A549 (cell line): Measurements from ENCODE around the gene ZNF33B. TPM values are rescaled to one million over a fixed set of nuclear protein-coding genes. Genes with fewer than 3 reads are reported as not detected.

Source experiments
- ATAC-seq, 2 experiments: fragments of 200-7000 bp in 1 of 2; fragments of >200 bp in 1 of 2; cut with Nextera tagmentation in 1 of 2; cut with Tn5 transposase in 1 of 2; 3 replicates each; pipeline versions ENCODE4 v1.8.0 to v1.9.1; 2018 to 2020; ENCODE audit warnings: mild to moderate bottlenecking in 1 of 2, moderate library complexity in 1 of 2
- CTCF ChIA-PET: fragments of 300-600 bp; sonication (Branson Sonifier 250); formaldehyde crosslinking; extraction: SDS; loops from one replicate; lab custom pipeline; 2021; ENCODE audit warnings: antibody characterized with exemption, inconsistent platforms; lab: Yijun Ruan, JAX
- POLR2A ChIA-PET: fragments of 350-600 bp; formaldehyde crosslinking; extraction: SDS; loops from one replicate; lab custom pipeline; 2021; ENCODE audit warnings: antibody characterized with exemption, inconsistent platforms; lab: Yijun Ruan, JAX
- DNase-seq, 2 experiments: peaks; one replicate each; pipeline versions ENCODE4 v3.0.0 to v3.0.0-alpha.2; 2011 to 2016; ENCODE audit warnings: low read depth in 1 of 2, low spot score in 1 of 2
- FAIRE-seq: peaks from 2 replicates; lab custom pipeline; 2011; peaks lifted over from hg19 to GRCh38; lab: Jason Lieb, UNC
- H3K27ac ChIP-seq, 2 experiments: fragments of >200 bp; sonication (Bioruptor Twin); formaldehyde crosslinking; 3 replicates each; pipeline ENCODE4 v1.5.1; 2016 to 2017
- H3K4me1 ChIP-seq: fragments of >200 bp; sonication (Bioruptor Twin); formaldehyde crosslinking; 3 replicates; pipeline ENCODE4 v1.6.1; 2016
- H3K4me2 ChIP-seq: fragments of >200 bp; sonication (Bioruptor Twin); formaldehyde crosslinking; 3 replicates; pipeline ENCODE4 v1.6.1; 2016
- H3K4me3 ChIP-seq: fragments of >200 bp; sonication (Bioruptor Twin); formaldehyde crosslinking; 3 replicates; pipeline ENCODE4 v1.5.1; 2016
- H3K9me3 ChIP-seq: fragments of >200 bp; sonication (Bioruptor Twin); formaldehyde crosslinking; 3 replicates; pipeline ENCODE4 v1.6.1; 2016
- BCL3 ChIP-seq: fragments of >200 bp; sonication (Bioruptor Twin); formaldehyde crosslinking; IDR thresholded peaks from 3 replicates; pipeline ENCODE4 v1.6.1; 2016
- CBX2 ChIP-seq: fragments of 200-600 bp; sonication (generic); IDR thresholded peaks from 2 replicates; pipeline ENCODE4 v1.6.1; 2016; ENCODE audit warnings: low read depth, mild to moderate bottlenecking, borderline replicate concordance
- CHD2 ChIP-seq: fragments of 150-350 bp; IDR thresholded peaks from 2 replicates; pipeline ENCODE4 v1.6.1; 2014; ENCODE audit warnings: low read length; ENCODE audit not compliant: partially characterized antibody
- EHMT2 ChIP-seq: fragments of 200-600 bp; sonication (generic); IDR thresholded peaks from 2 replicates; pipeline ENCODE4 v1.6.1; 2016; ENCODE audit warnings: antibody characterized with exemption, low read depth, mild to moderate bottlenecking, moderate library complexity
- EP300 ChIP-seq, 2 experiments: fragments of >200 bp; sonication (Bioruptor Twin); formaldehyde crosslinking; IDR thresholded peaks; 2 replicates in 1 of 2; 3 replicates in 1 of 2; pipeline ENCODE4 v1.6.1; 2016 to 2017
- FOSB ChIP-seq: fragments of 250-450 bp; sonication (Bioruptor Pico); IDR thresholded peaks from 2 replicates; pipeline ENCODE4 v1.5.0; 2020; ENCODE audit warnings: mild to moderate bottlenecking, moderate library complexity
- FOSL2 ChIP-seq, 2 experiments: fragments of 450-650 bp in 1 of 2; fragments of >200 bp in 1 of 2; sonication (Bioruptor Twin) in 1 of 2; formaldehyde crosslinking; IDR thresholded peaks; 2 replicates each; pipeline versions ENCODE4 v1.5.0 to v1.6.1; 2016 to 2020; ENCODE audit warnings: mild to moderate bottlenecking in 1 of 2, moderate library complexity in 1 of 2
- FOXS1 ChIP-seq: fragments of 250-450 bp; sonication (Bioruptor Pico); IDR thresholded peaks from 2 replicates; pipeline ENCODE4 v1.5.0; 2020; ENCODE audit warnings: mild to moderate bottlenecking, moderate library complexity
- HEYL ChIP-seq: fragments of 250-450 bp; sonication (Bioruptor Pico); IDR thresholded peaks from 2 replicates; pipeline ENCODE4 v1.8.0; 2021; ENCODE audit warnings: mild to moderate bottlenecking, moderate library complexity
- HMGXB4 ChIP-seq: fragments of 250-450 bp; sonication (Bioruptor Pico); IDR thresholded peaks from 2 replicates; pipeline ENCODE4 v1.5.0; 2021; ENCODE audit warnings: mild to moderate bottlenecking, moderate library complexity, borderline replicate concordance
- JUNB ChIP-seq: fragments of >200 bp; sonication (Bioruptor Twin); formaldehyde crosslinking; IDR thresholded peaks from 2 replicates; pipeline ENCODE4 v1.6.1; 2016
- MAZ ChIP-seq: fragments of 150-350 bp; IDR thresholded peaks from 2 replicates; pipeline ENCODE4 v1.6.1; 2014; ENCODE audit warnings: antibody characterized with exemption, low read depth, low read length, borderline replicate concordance
- NPAS2 ChIP-seq: fragments of 250-450 bp; sonication (Bioruptor Pico); IDR thresholded peaks from 2 replicates; pipeline ENCODE4 v1.8.0; 2022; ENCODE audit warnings: mild to moderate bottlenecking, moderate library complexity, borderline replicate concordance
- RCOR1 ChIP-seq: fragments of 150-350 bp; IDR thresholded peaks from 2 replicates; pipeline ENCODE4 v1.6.1; 2014; ENCODE audit warnings: antibody characterized with exemption, low read length, low read depth
- SREBF2 ChIP-seq: fragments of 450-650 bp; IDR thresholded peaks from 2 replicates; pipeline ENCODE4 v1.6.1; 2014; ENCODE audit warnings: mild to moderate bottlenecking, moderate library complexity
- TFCP2L1 ChIP-seq: fragments of 250-450 bp; sonication (Bioruptor Pico); IDR thresholded peaks from 2 replicates; pipeline ENCODE4 v1.5.0; 2021; ENCODE audit warnings: mild to moderate bottlenecking
- TP53 ChIP-seq: fragments of 250-450 bp; sonication (Bioruptor Pico); IDR thresholded peaks from 2 replicates; pipeline ENCODE4 v1.5.0; 2021; ENCODE audit warnings: mild to moderate bottlenecking, moderate library complexity
- ZC3H11A ChIP-seq: fragments of 450-650 bp; IDR thresholded peaks from 2 replicates; pipeline ENCODE4 v1.6.1; 2014; ENCODE audit warnings: antibody characterized with exemption, mild to moderate bottlenecking
- ZNF302 ChIP-seq: fragments of 250-450 bp; sonication (Bioruptor Pico); IDR thresholded peaks from 2 replicates; pipeline ENCODE4 v1.9.0; 2021; ENCODE audit warnings: inconsistent platforms, mild to moderate bottlenecking, moderate library complexity
- WGBS: methylation state at CpG from one replicate; pipeline ENCODE4 v1.1.6; 2017; ENCODE audit errors: missing lambda C conversion rate; 5-methylcytosine and 5-hydroxymethylcytosine counted together
- polyA plus RNA-seq, 4 experiments: library from polyadenylated mRNA; depleted of rRNA in 3 of 4; stranded (reverse); fragments of >200 nt; fragmentation: RNase III in 1 of 4; extraction: RNeasy Plus Mini Kit Qiagen cat#74134 plus additional on column Dnase treatment in 1 of 4; gene quantifications; 2 replicates in 3 of 4; 3 replicates in 1 of 4; pipeline ENCODE4 v1.2.3, GENCODE V29; 2011 to 2017
- TF ChIP-seq, protein P1 (sequence below): fragments of 200-600 bp; sonication (generic); IDR thresholded peaks from 2 replicates; pipeline ENCODE4 v1.6.1; 2016; ENCODE audit warnings: antibody characterized with exemption, mild to moderate bottlenecking, moderate library complexity
- TF ChIP-seq, protein P2 (sequence below): IDR thresholded peaks from 2 replicates; pipeline ENCODE4 v1.6.1; 2012

Gene ZNF33B
- polyA plus RNA-seq, 2 of the 4 experiments (the other 2 are of a cell fraction), result 10.7 to 12.4 TPM

DNA sequence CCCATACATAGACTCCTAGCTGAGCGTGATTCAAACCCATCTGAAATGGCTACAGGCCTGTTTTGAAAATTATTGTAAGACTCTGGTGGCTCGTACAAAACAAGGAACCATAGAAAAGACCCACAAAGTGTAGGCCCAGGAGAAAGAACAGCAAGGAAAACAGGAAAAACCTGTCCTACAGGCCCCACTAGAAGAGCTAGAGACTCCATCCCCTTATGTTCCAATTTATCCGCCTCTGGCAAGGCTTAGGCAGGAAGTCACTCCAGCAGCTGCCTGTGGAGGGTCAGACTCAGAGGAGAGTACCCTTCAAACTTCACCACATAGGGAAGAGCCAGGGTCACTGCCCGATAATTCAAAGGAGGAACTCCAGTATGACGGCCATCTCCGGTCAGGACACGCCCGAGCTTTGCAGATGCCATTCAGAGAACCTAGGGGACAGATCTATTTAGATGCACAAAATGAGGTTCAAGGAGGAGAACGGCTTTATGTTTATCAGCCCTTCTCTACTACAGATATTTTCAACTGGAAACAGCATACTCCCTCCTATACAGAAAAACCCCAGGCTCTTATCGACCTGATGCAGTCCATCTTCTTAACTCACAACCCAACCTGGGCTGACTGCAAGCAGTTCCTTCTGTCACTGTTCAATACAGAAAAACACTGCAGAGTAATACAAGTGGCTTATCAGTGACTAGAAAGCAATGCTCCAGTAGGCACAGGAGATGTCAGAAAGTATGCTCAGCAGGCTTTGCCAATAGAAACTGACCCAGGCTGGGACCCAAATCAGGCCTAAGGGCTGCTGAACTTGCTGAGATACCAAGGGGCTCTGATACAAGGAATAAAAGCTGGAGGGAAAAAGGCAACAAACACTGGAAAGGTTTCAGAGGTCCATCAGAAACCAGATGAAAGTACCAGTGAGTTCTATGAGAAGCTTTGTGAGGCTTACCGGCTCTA lies 8.6 kb upstream of the ZNF33B start:
- WGBS, result 61% methylated on average over 11 of the region's 11 CpGs
- Histone ChIP-seq H3K4me1 (no peaks in the 10 kb centered on the region), H3K27ac (no peak overlapping the region), H3K4me3 (no peak overlapping the region), H3K9me3 (no peaks in the 10 kb centered on the region), H3K4me2 (no peak overlapping the region)
- FAIRE-seq (no peak), ATAC-seq (no peak), DNase-seq (no peak)
- CTCF ChIA-PET, result no interaction called here
- TF ChIP-seq FOXS1 (CRISPR knock-in tag) (no peak), HEYL (CRISPR knock-in tag) (no peak), TP53 (CRISPR knock-in tag) (no peak), MAZ (no peak), CBX2 (no peak), FOSB (no peak)
- POLR2A ChIA-PET, result no interaction called here

DNA sequence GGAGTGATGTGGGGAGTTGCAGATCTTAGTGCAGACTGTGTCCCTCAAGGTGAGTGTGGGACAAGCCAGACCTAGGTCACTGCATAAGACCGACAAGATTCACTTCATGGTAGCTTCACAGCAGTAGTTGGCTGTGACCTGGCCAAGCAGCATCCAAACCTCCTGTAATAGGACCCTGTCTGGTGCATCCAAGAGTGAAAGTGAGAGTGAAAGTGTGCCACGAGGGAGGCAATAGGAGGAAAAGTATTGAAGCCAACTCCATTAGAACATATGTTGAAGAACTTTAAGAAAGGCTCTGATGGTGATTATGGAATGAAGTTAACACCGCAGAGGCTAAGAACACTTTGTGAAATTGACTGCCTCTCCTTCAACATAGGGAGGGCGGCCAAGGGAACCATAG lies 7.8 kb upstream of the ZNF33B start:
- DNase-seq (no peak), ATAC-seq (no peak), FAIRE-seq (no peak)
- Histone ChIP-seq H3K27ac (no peak overlapping the region), H3K9me3 (no peaks in the 10 kb centered on the region), H3K4me3 (no peak overlapping the region), H3K4me1 (no peaks in the 10 kb centered on the region), H3K4me2 (no peak overlapping the region)
- POLR2A ChIA-PET, result no interaction called here
- TF ChIP-seq FOSL2 (IDR thresholded peaks at IDR 0.05), result no peak
- no peak for TF ChIP-seq FOSL2 (CRISPR knock-in tag; IDR thresholded peaks at IDR 0.05)
- TF ChIP-seq ZNF302 (CRISPR knock-in tag), result no peak
- TF ChIP-seq CHD2, result no peak
- TF ChIP-seq BCL3, result no peak
- no peak for TF ChIP-seq FOSB
- TF ChIP-seq TFCP2L1 (CRISPR knock-in tag), result no peak
- no peak for TF ChIP-seq HMGXB4
- TF ChIP-seq EP300 (IDR thresholded peaks at IDR 0.05), result no peak
- TF ChIP-seq, protein P1, sequence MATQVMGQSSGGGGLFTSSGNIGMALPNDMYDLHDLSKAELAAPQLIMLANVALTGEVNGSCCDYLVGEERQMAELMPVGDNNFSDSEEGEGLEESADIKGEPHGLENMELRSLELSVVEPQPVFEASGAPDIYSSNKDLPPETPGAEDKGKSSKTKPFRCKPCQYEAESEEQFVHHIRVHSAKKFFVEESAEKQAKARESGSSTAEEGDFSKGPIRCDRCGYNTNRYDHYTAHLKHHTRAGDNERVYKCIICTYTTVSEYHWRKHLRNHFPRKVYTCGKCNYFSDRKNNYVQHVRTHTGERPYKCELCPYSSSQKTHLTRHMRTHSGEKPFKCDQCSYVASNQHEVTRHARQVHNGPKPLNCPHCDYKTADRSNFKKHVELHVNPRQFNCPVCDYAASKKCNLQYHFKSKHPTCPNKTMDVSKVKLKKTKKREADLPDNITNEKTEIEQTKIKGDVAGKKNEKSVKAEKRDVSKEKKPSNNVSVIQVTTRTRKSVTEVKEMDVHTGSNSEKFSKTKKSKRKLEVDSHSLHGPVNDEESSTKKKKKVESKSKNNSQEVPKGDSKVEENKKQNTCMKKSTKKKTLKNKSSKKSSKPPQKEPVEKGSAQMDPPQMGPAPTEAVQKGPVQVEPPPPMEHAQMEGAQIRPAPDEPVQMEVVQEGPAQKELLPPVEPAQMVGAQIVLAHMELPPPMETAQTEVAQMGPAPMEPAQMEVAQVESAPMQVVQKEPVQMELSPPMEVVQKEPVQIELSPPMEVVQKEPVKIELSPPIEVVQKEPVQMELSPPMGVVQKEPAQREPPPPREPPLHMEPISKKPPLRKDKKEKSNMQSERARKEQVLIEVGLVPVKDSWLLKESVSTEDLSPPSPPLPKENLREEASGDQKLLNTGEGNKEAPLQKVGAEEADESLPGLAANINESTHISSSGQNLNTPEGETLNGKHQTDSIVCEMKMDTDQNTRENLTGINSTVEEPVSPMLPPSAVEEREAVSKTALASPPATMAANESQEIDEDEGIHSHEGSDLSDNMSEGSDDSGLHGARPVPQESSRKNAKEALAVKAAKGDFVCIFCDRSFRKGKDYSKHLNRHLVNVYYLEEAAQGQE, result no peak
- no peak for TF ChIP-seq NPAS2
- no peak for TF ChIP-seq JUNB
- TF ChIP-seq EHMT2, result no peak
- TF ChIP-seq SREBF2, result no peak
- TF ChIP-seq ZC3H11A, result no peak
- TF ChIP-seq, protein P2, sequence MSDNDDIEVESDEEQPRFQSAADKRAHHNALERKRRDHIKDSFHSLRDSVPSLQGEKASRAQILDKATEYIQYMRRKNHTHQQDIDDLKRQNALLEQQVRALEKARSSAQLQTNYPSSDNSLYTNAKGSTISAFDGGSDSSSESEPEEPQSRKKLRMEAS, result no peak
- no peak for TF ChIP-seq RCOR1
- CTCF ChIA-PET, result no interaction called here
- WGBS, result 42% methylated on average over 4 of the region's 4 CpGs
